Fibroblast of pulmonary artery (primary cell): ENCODE data around the gene CDK5R1.

Source experiments
- DNase-seq: peaks from one replicate; pipeline ENCODE4 v3.0.0-alpha.2; 2010; ENCODE audit warnings: low read depth
- H3K4me3 ChIP-seq: replicated peaks from 2 replicates; pipeline ENCODE4 v1.5.1; 2011; ENCODE audit warnings: low read depth, mild to moderate bottlenecking, control low read depth, low read length, moderate library complexity
- TF ChIP-seq, protein P1 (sequence below): IDR thresholded peaks from 2 replicates; pipeline ENCODE4 v1.5.1; 2011; ENCODE audit warnings: mild to moderate bottlenecking, control low read depth, low read length, inconsistent platforms; ENCODE audit errors: missing control alignments

Gene CDK5R1

DNA sequence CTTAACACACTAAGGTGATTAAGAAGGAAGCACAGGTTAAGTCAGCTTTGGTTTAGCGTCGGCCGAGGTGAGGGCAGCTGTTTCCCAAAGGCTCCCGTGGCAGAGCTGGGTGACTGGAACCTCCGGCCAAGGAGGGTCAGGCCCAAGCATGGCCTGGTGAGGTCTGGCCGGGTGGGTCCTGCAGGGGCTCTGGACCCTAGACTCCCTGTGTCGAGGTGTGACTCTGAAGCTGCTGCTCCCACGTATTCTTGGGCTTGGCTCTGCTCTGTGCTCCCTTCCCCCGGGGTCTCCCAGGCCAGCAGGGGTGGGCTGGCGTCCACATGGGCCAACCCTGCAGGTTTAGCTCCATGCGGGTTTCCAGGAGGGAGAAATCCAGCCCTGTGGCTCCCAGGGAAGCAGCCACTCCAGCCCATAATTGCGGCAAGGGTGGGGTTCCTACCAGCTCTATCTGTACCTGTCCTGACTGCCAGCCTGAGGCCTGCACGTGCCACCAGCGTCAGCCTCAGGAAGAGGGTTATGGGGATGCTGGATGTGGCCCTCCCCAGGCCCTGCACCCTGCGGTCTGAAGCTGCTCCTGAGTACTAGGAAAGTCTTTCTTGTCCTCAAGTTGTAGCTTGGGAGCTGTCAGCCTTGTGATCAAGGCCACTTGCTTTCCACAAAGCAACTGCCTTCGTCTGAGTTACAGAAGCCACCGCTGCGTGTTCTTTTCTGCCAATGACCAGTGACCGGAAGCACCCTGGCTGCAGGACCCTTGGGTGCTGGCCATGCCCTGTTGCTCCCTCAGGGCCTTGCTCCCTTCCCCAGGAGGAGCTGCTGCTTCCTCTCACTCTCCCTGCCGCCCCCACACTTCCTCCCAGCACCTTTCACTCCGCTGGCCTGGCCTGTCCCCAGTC is 4.8 kb downstream of the CDK5R1 start:
- no peak for DNase-seq
- no peak overlapping the region for H3K4me3 ChIP-seq

DNA sequence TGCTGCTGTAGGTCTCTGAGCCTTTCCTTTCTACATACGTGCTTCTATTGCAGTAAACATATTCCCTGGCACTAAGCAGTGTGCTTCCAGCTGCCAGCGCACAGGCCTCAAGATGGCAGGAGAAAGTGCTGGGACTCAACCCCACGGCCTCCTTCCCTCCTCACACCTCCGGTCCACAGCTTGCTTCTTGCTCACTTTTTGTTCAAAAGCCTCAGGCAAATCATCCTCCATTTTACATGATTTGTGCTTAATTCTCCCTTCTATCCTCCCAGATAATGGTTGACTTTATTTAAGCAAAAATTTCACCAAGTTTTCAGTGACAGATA is 5.4 kb downstream of the CDK5R1 start:
- no peak for DNase-seq
- H3K4me3 ChIP-seq, result no peak overlapping the region
- TF ChIP-seq, protein P1, sequence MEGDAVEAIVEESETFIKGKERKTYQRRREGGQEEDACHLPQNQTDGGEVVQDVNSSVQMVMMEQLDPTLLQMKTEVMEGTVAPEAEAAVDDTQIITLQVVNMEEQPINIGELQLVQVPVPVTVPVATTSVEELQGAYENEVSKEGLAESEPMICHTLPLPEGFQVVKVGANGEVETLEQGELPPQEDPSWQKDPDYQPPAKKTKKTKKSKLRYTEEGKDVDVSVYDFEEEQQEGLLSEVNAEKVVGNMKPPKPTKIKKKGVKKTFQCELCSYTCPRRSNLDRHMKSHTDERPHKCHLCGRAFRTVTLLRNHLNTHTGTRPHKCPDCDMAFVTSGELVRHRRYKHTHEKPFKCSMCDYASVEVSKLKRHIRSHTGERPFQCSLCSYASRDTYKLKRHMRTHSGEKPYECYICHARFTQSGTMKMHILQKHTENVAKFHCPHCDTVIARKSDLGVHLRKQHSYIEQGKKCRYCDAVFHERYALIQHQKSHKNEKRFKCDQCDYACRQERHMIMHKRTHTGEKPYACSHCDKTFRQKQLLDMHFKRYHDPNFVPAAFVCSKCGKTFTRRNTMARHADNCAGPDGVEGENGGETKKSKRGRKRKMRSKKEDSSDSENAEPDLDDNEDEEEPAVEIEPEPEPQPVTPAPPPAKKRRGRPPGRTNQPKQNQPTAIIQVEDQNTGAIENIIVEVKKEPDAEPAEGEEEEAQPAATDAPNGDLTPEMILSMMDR, result no peak

More for the DNA sequence above, 4.8 kb downstream of the CDK5R1 start:
- TF ChIP-seq, protein P1, result no peak

DNA sequence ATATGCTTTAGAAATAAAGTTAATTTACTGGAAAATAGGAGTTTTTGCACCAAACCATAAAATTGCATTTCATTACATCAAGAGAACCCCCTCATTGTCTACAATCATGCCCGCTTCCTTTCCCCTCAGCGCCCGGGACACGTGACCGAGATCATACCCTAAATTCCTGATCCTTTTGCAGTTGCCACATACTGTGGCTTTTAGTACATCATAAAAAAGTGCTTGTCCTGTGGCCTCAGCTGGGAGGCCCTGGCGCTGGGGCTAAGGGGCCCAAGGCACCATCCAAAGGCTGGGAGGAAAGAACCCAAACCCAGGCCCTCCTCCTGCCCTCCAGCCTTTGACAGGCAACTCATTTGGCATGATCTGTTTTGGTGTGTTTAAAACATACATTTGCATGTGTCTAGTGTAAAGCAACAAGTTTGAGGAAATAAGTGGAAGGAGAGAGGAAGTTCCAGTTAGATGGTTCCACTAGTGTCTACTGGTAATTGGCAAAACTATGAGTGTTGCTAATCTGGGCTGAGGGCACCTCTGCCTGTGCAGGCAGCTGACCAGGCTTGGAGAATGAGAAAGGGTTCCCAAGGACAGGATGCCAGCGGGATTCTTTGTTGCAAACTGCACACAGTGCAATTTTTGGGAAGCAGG is 6.0 kb downstream of the CDK5R1 start:
- DNase-seq, result no peak
- no peak overlapping the region for H3K4me3 ChIP-seq
- TF ChIP-seq, protein P1, result no peak

DNA sequence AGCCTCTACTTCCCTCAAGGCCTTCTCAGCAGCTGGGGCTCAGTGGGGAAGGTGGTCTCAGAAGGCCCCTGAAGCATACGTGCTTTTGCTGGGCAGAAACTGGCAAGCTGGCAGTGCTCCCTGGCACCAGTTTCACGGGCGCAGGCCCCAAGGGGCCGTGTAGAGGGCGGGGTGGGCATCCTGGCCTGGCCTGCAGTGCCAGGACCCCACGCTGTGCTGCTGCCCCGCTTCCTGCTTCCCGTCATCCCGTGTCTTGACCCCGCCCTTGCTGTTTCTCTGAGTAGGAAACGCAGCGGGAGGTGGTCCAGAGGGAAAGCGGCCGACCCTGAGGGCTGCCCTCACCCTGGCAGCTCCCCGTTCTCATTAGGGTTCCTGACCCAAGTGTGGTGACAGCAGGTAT is 6.8 kb downstream of the CDK5R1 start:
- H3K4me3 ChIP-seq, result no peak overlapping the region
- no peak for DNase-seq
- TF ChIP-seq, protein P1, result no peak

DNA sequence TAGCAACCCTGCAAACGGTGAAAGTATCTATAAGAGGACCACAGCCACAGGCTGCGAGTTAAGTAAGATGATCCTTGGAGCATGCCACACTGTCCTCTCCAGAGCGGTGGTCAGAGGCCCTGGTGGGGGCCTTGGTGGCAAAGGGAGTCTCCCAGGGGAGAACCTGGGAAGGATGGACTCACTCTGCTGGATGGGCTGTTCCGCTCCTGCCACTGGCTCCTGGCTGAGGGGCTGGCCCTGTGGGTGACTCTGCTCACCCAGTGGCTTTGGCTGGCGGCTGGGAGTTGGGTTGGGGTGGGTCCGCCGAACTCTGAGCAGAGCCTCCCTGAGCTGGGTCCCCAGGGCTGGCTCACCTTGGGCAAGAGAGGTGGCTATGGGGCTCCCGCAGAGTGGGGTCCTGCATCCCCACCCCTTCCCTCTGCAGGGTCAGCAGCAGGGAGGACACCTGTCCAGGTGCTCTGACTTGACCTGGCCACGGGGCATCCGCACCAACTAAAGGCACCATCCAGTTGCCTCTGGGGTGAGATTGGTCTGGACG is 7.3 kb downstream of the CDK5R1 start:
- TF ChIP-seq, protein P1, result no peak
- no peak overlapping the region for H3K4me3 ChIP-seq
- no peak for DNase-seq

DNA sequence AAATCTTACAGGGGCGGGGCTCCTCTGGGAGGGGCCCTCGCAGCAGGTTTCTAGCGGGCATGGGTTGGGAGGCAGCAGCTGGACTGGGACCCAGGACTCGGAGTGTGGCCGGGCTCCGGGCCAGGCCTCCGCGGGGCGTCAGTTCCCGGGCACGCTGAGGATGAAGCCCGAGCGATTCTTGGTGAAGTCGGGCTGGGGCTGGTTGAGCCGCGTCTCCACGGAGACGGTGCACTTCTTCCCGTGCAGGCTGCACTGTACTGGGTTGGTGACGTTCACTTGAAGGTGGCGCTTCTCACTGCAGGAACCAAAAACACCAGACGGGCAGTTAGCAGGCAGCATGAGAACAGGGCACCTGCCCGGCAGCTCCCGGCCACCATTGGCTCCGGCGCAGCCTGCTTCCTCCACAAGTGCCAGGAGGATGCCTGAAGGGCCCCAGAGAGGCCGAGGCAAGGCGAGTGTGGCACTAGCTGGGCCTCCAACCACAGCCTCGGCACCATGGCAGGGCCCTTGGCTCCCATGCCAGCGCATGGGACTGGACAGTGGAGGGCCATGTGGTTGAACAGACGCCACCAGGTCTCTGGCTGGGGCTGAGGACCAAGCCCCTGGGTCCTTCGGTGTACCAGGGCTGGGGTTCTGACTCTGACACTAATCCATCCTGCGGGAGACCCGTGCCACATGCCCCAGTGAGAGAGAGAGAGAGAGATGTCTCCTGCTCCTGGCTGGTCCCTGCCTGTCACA is 8.0 kb downstream of the CDK5R1 start:
- H3K4me3 ChIP-seq, result no peak overlapping the region
- DNase-seq, result no peak
- TF ChIP-seq, protein P1, result no peak
